ENCODE results near the gene GRIK3.
A peak's percentile ranks its signal among the peaks of the same experiment; 100 is the strongest.

GRIK3 gene

DNA sequence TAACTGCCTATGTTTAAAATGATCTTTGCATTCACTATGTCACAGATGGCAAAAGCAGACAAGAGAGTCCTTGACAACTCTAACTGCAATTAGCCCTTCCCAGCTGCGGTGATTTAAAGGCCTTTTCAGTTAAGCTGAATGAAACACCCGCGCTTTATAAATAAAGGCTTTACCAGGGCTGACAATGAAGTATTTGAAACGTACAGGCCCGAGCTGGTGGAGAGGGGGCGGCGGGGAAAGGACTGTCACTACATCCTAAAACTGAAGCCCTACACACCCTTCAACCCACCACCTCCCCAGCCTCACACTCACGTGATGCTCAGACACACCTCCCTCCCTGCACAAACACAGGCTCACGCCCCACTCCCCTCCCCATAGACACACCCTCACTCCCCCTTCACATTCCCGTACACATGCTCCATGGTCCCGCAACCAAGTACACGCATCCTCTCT, 45.5 kb downstream of the GRIK3 start:
- no peaks in the 10 kb centered on the region for H3K9me3 ChIP-seq (ENCODE audit: control insufficient read depth, insufficient read depth, low read depth, low read length)
- TF ChIP-seq ZNF747 (tag by site-specific recombination; IDR thresholded peaks at IDR 0.05) (no peak), EGR2 (tag by site-specific recombination; IDR thresholded peaks at IDR 0.05; ENCODE audit: low read depth) (peak; percentile 76), GLIS1 (tag by site-specific recombination; IDR thresholded peaks at IDR 0.05) (no peak), KLF1 (tag by site-specific recombination; IDR thresholded peaks at IDR 0.05) (peak; percentile 80), SP2 (tag by site-specific recombination; IDR thresholded peaks at IDR 0.05) (no peak), SP3 (tag by site-specific recombination; IDR thresholded peaks at IDR 0.05) (no peak), KLF17 (tag by site-specific recombination; IDR thresholded peaks at IDR 0.05) (peak; percentile 87), ZFHX2 (tag by site-specific recombination; conservative IDR thresholded peaks at IDR 0.05) (peak; percentile 43; the same call in 1 of the 2 replicates), ZBTB20 (tag by site-specific recombination; IDR thresholded peaks at IDR 0.05) (0 out of 2 replicates have a peak, but pooled peaks have one; percentile 26)
- CTCF ChIA-PET: no interaction called here
- H3K4me1 ChIP-seq (ENCODE audit: control insufficient read depth, insufficient read depth, low read length): no peaks in the 10 kb centered on the region
- POLR2A ChIA-PET: no interaction called here
- no peak overlapping the region for H3K4me3 ChIP-seq (ENCODE audit: low read depth, low read length)
- no peak overlapping the region for H3K27ac ChIP-seq (ENCODE audit: extremely low read depth, low read depth, low read length)
- H3K36me3 ChIP-seq (ENCODE audit: control insufficient read depth in 2 of 2, insufficient read depth in 1 of 2, low read length in 2 of 2): no peaks in the 10 kb centered on the region

DNA sequence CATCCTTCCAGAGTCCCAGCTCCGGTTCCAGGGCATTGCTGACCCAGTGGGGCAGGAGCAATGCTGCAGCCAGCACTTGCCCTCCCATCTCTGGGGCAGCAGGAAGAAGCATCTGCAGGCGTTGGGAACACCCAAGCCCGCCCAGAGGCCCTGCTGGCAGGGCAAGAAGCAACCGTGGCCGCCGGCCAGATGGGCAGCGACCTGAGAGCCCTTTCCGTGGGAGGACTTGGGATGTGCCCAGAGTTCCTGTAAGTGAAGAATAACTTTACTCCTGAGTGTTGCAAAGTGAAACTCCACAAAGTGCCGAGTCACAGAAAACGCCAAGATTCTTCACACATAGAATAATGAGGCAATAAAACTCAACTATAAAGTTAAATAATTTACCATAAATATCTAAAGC, 46.0 kb downstream of the GRIK3 start:
- Histone ChIP-seq H3K4me1 (ENCODE audit: control insufficient read depth, insufficient read depth, low read length) (no peaks in the 10 kb centered on the region), H3K9me3 (ENCODE audit: control insufficient read depth, insufficient read depth, low read depth, low read length) (no peaks in the 10 kb centered on the region), H3K4me3 (ENCODE audit: low read depth, low read length) (no peak overlapping the region), H3K36me3 (ENCODE audit: control insufficient read depth in 2 of 2, insufficient read depth in 1 of 2, low read length in 2 of 2) (no peaks in the 10 kb centered on the region), H3K27ac (ENCODE audit: extremely low read depth, low read depth, low read length) (no peak overlapping the region)
- ChIA-PET CTCF (no interaction called here), POLR2A (no interaction called here)
- TF ChIP-seq ZNF624 (tag by site-specific recombination; IDR thresholded peaks at IDR 0.05): no peak
- TF ChIP-seq ZNF830 (tag by site-specific recombination; IDR thresholded peaks at IDR 0.05; ENCODE audit: low read depth): no peak
- TF ChIP-seq ZBTB8A (tag by site-specific recombination; IDR thresholded peaks at IDR 0.05): no peak
- TF ChIP-seq ZNF692 (tag by site-specific recombination; IDR thresholded peaks at IDR 0.05): no peak
- no peak for TF ChIP-seq SP3 (tag by site-specific recombination; IDR thresholded peaks at IDR 0.05)
- no peak for TF ChIP-seq ZNF747 (tag by site-specific recombination; IDR thresholded peaks at IDR 0.05)
- no peak for TF ChIP-seq ZNF16 (tag by site-specific recombination; IDR thresholded peaks at IDR 0.05; ENCODE audit: low read depth)
- TF ChIP-seq ZNF610 (tag by site-specific recombination; IDR thresholded peaks at IDR 0.05; ENCODE audit: borderline replicate concordance): no peak
- no peak for TF ChIP-seq ZNF23 (tag by site-specific recombination; IDR thresholded peaks at IDR 0.05; ENCODE audit: borderline replicate concordance)
- no peak for TF ChIP-seq ZNF354C (tag by site-specific recombination; IDR thresholded peaks at IDR 0.05; ENCODE audit: borderline replicate concordance, low read depth)
- TF ChIP-seq ZNF514 (tag by site-specific recombination; IDR thresholded peaks at IDR 0.05): no peak
- TF ChIP-seq ZNF654 (tag by site-specific recombination; IDR thresholded peaks at IDR 0.05; ENCODE audit: low read depth): no peak
- no peak for TF ChIP-seq ZNF677 (tag by site-specific recombination; IDR thresholded peaks at IDR 0.05)
- no peak for TF ChIP-seq ZNF707 (tag by site-specific recombination; IDR thresholded peaks at IDR 0.05)
- no peak for TF ChIP-seq ZNF768 (tag by site-specific recombination; IDR thresholded peaks at IDR 0.05)
- no peak for TF ChIP-seq ZNF394 (tag by site-specific recombination; IDR thresholded peaks at IDR 0.05; ENCODE audit: borderline replicate concordance)
- TF ChIP-seq ZIC2 (tag by site-specific recombination; IDR thresholded peaks at IDR 0.05): no peak
- TF ChIP-seq HOXC10 (CRISPR knock-in tag; IDR thresholded peaks at IDR 0.05): no peak
- TF ChIP-seq ZNF776 (tag by site-specific recombination; IDR thresholded peaks at IDR 0.05; ENCODE audit: borderline replicate concordance): no peak
- TF ChIP-seq YY2 (tag by site-specific recombination; IDR thresholded peaks at IDR 0.05): no peak
